H1 (cell line): ENCODE data around the gene CCDC33. TPM values are rescaled to one million over a fixed set of nuclear protein-coding genes. Genes with fewer than 3 reads are reported as not detected.

ENCODE experiments used
- ASH2L ChIP-seq: fragments of 200-600, 300-600 bp; sonication (generic); IDR thresholded peaks from one replicate; pipeline ENCODE4 v1.7.1; 2017; ENCODE audit warnings: low read length
- ATF2 ChIP-seq: IDR thresholded peaks from 2 replicates; pipeline ENCODE4 v1.6.1; 2012; ENCODE audit warnings: low read length, inconsistent platforms
- EZH2 ChIP-seq: fragments of 200-600 bp; sonication (generic); IDR thresholded peaks from 2 replicates; pipeline ENCODE4 v1.7.1; 2012; ENCODE audit warnings: low read depth, mild to moderate bottlenecking, moderate library complexity, low read length, inconsistent platforms; ENCODE audit not compliant: severe bottlenecking
- RBBP5 ChIP-seq: IDR thresholded peaks from 2 replicates; pipeline ENCODE4 v1.7.1; 2012; ENCODE audit warnings: low read depth, mild to moderate bottlenecking, inconsistent platforms, low read length, moderate library complexity, borderline replicate concordance
- SIN3A ChIP-seq, 2 experiments: IDR thresholded peaks in 1 of 2; conservative IDR thresholded peaks in 1 of 2; 2 replicates each; pipeline ENCODE4 v1.6.1; 2011 to 2012; ENCODE audit warnings: low read length in 2 of 2, improper control_type of control experiment in 1 of 2, low read depth in 1 of 2, mild to moderate bottlenecking in 1 of 2
- TAF1 ChIP-seq: IDR thresholded peaks from 2 replicates; pipeline ENCODE4 v1.6.1; 2011; ENCODE audit warnings: mild to moderate bottlenecking, low read depth, low read length
- TBP ChIP-seq: IDR thresholded peaks from 2 replicates; pipeline ENCODE4 v1.6.1; 2011; ENCODE audit warnings: low read depth, low read length, improper control_type of control experiment
- polyA plus RNA-seq, 7 experiments: library from polyadenylated mRNA; depleted of rRNA in 3 of 7; stranded (reverse) in 5 of 7; unstranded in 2 of 7; fragments of >200 nt in 5 of 7; fragments of 200-250 nt in 2 of 7; gene quantifications; 1 replicate in 5 of 7; 2 replicates in 1 of 7; 4 replicates in 1 of 7; pipeline versions ENCODE4 v1.2.1 to v1.2.3, GENCODE V29; 2011 to 2013; ENCODE audit warnings: missing spikeins in 2 of 7, mixed read lengths in 2 of 7
- total RNA-seq: library from RNA; stranded (reverse); fragmentation: NEBNext Ultra II Directional; extraction: Animal tissue kit (Norgen Biotek cat#: 25700); gene quantifications from 2 replicates; pipeline ENCODE4 v1.2.1, GENCODE V29; 2021

Gene CCDC33
- total and polyA plus RNA-seq, 2 of the 8 experiments (the other 6 are each of a cell fraction or from before 2014, with no cell fraction given), result 2.0 to 2.7 TPM

GRCh38 chr15:74378848-74379247, 142.7 kb downstream of the CCDC33 start (continued):
- no peak for TF ChIP-seq RBBP5
- no peak for TF ChIP-seq EZH2
- TF ChIP-seq ATF2, result no peak
- no peak for TF ChIP-seq TBP
- TF ChIP-seq TAF1, result no peak
- no peak for TF ChIP-seq SIN3A (conservative IDR thresholded peaks at IDR 0.05 in 1 of 2, IDR thresholded peaks at IDR 0.05 in 1 of 2; ENCODE audit: low read depth in 1 of 2, low read length in 2 of 2)
- no peak for TF ChIP-seq ASH2L
